Caki2 (cell line): ENCODE results near the gene PLA2G2C. TPM values are rescaled to one million over a fixed set of nuclear protein-coding genes. Genes with fewer than 3 reads are reported as not detected.
"Not testable (repeated sequence)": the region's sequence is repeated elsewhere in the genome, so short reads cannot be mapped to it uniquely, and the experiment has no call there.

Experiments
- DNase-seq: peaks from one replicate; pipeline ENCODE4 v3.0.0-alpha.2; 2015; ENCODE audit warnings: low read depth
- in situ Hi-C: cut with HindIII; loops from 2 replicates; pipeline ENCODE4 v1.10.0; 2016; ENCODE audit warnings: low sequenced_read_pairs, low pct_unique_long_range_greater_than_20kb, mixed read lengths
- total RNA-seq: library from RNA; depleted of rRNA; stranded (reverse); fragments of >200 nt; shearing (Covaris generic); gene quantifications from 2 replicates; pipeline ENCODE4 v1.2.3, GENCODE V29; 2014; ENCODE audit warnings: low replicate concordance; rRNA removed

PLA2G2C gene
- not detected in 2 replicates for total RNA-seq

GRCh38 chr1:20185834-20186782 is at the start of gene PLA2G2C, which contains the start of gene UBXN10:
TSS of gene PLA2G2C (minus strand) at chr1:20186518. CDS start at chr1:20177363, 9,155 bp downstream.
TSS of gene UBXN10 (plus strand) at chr1:20186096. CDS start at chr1:20190562, 4,466 bp downstream.
- no peak for DNase-seq

GRCh38 chr1:20234788-20235535 is 48.6 kb upstream of the PLA2G2C start:
- in situ Hi-C loops: no loop called here
- DNase-seq: no peak

More at GRCh38 chr1:20185834-20186782, at the start of gene PLA2G2C, which contains the start of gene UBXN10:
- in situ Hi-C loops: no loop called here

GRCh38 chr1:20233866-20234265 is 47.5 kb upstream of the PLA2G2C start:
- DNase-seq: no peak
- in situ Hi-C loops: no loop called here

- DNase-seq: no peak
Observed at GRCh38 chr1:20233394-20233793, 47.1 kb upstream of the PLA2G2C start.

GRCh38 chr1:20232564-20232963 is 46.2 kb upstream of the PLA2G2C start:
- DNase-seq, in situ Hi-C loops: not testable (repeated sequence)

More at GRCh38 chr1:20233394-20233793, 47.1 kb upstream of the PLA2G2C start:
- in situ Hi-C loops: no loop called here

GRCh38 chr1:20229171-20229570 is 42.9 kb upstream of the PLA2G2C start:
- in situ Hi-C loops: no loop called here
- no peak for DNase-seq

- no peak for DNase-seq
- in situ Hi-C loops: no loop called here
Observed at GRCh38 chr1:20228314-20228825, 42.1 kb upstream of the PLA2G2C start.

GRCh38 chr1:20227704-20228103 is 41.4 kb upstream of the PLA2G2C start:
- in situ Hi-C loops: no loop called here
- DNase-seq: no peak

- no peak for DNase-seq
- in situ Hi-C loops: no loop called here
Observed at GRCh38 chr1:20224546-20224945, 38.2 kb upstream of the PLA2G2C start.

- in situ Hi-C loops: no loop called here
- no peak for DNase-seq
Observed at GRCh38 chr1:20223551-20224419, 37.5 kb upstream of the PLA2G2C start.

- DNase-seq: no peak
- in situ Hi-C loops: no loop called here
Observed at GRCh38 chr1:20223106-20223505, 36.8 kb upstream of the PLA2G2C start.

- no peak for DNase-seq
- in situ Hi-C loops: no loop called here
Observed at GRCh38 chr1:20220036-20220435, 33.7 kb upstream of the PLA2G2C start.

- in situ Hi-C loops, DNase-seq: not testable (repeated sequence)
Observed at GRCh38 chr1:20219053-20219452, 32.7 kb upstream of the PLA2G2C start.

GRCh38 chr1:20216574-20216973 is 30.3 kb upstream of the PLA2G2C start:
- no peak for DNase-seq
- in situ Hi-C loops: no loop called here

GRCh38 chr1:20215716-20216115 is 29.4 kb upstream of the PLA2G2C start:
- in situ Hi-C loops: no loop called here
- no peak for DNase-seq

- in situ Hi-C loops: no loop called here
- DNase-seq: peak; percentile 83
Observed at GRCh38 chr1:20212685-20213331, 26.5 kb upstream of the PLA2G2C start.

- in situ Hi-C loops: no loop called here
- DNase-seq: no peak
Observed at GRCh38 chr1:20212085-20212684, 25.9 kb upstream of the PLA2G2C start.
